H9 (cell line): ENCODE data around the gene UTS2B. TPM values are rescaled to one million over a fixed set of nuclear protein-coding genes. Genes with fewer than 3 reads are reported as not detected.

Experiments
- DNase-seq: peaks from one replicate; pipeline ENCODE4 v3.0.0-alpha.2; 2017
- H2AFZ ChIP-seq: one replicate; pipeline ENCODE4 v1.6.1; 2013; ENCODE audit warnings: mild to moderate bottlenecking, low read length, control low read depth, moderate library complexity
- H2AK5ac ChIP-seq: 2 replicates; pipeline ENCODE4 v1.6.1; 2013; ENCODE audit warnings: low read length, control low read depth, mixed read lengths; ENCODE audit not compliant: insufficient read length
- H2BK120ac ChIP-seq: one replicate; pipeline ENCODE4 v1.6.1; 2013; ENCODE audit warnings: low read depth, mild to moderate bottlenecking, low read length, control low read depth, inconsistent platforms; ENCODE audit not compliant: poor library complexity, severe bottlenecking
- H2BK12ac ChIP-seq: 2 replicates; pipeline ENCODE4 v1.6.1; 2013; ENCODE audit warnings: low read length, control low read depth, mixed read lengths, low read depth; ENCODE audit not compliant: insufficient read length
- H2BK15ac ChIP-seq: 2 replicates; pipeline ENCODE4 v1.6.1; 2013; ENCODE audit warnings: low read depth, low read length, control low read depth
- H2BK20ac ChIP-seq: one replicate; pipeline ENCODE4 v1.6.1; 2013; ENCODE audit warnings: low read depth, mild to moderate bottlenecking, low read length, control low read depth, inconsistent platforms; ENCODE audit not compliant: poor library complexity, severe bottlenecking
- H2BK5ac ChIP-seq: 2 replicates; pipeline ENCODE4 v1.6.1; 2013; ENCODE audit warnings: low read length, control low read depth, mixed read lengths; ENCODE audit not compliant: insufficient read length
- H3K14ac ChIP-seq: 2 replicates; pipeline ENCODE4 v1.6.1; 2013; ENCODE audit warnings: low read length, control low read depth; ENCODE audit not compliant: insufficient read depth
- H3K18ac ChIP-seq: 2 replicates; pipeline ENCODE4 v1.6.1; 2013; ENCODE audit warnings: low read depth, mild to moderate bottlenecking, mixed read lengths, low read length, control low read depth; ENCODE audit not compliant: insufficient read length
- H3K23ac ChIP-seq: 2 replicates; pipeline ENCODE4 v1.6.1; 2013; ENCODE audit warnings: low read length, control low read depth, mixed read lengths, low read depth; ENCODE audit not compliant: insufficient read length
- H3K23me2 ChIP-seq: 2 replicates; pipeline ENCODE4 v1.6.1; 2013; ENCODE audit warnings: low read depth, mild to moderate bottlenecking, mixed read lengths, low read length, control low read depth; ENCODE audit not compliant: insufficient read length, poor library complexity, severe bottlenecking
- H3K27ac ChIP-seq: 2 replicates; pipeline ENCODE4 v1.5.1; 2013; ENCODE audit warnings: low read length, control low read depth, mixed read lengths, low read depth; ENCODE audit not compliant: insufficient read length
- H3K27me3 ChIP-seq: 2 replicates; pipeline ENCODE4 v1.6.1; 2013; ENCODE audit warnings: low read length, control low read depth, inconsistent platforms; ENCODE audit not compliant: insufficient read depth
- H3K4ac ChIP-seq: 2 replicates; pipeline ENCODE4 v1.6.1; 2013; ENCODE audit warnings: low read depth, mild to moderate bottlenecking, control low read depth, inconsistent platforms, low read length, moderate library complexity
- H3K4me1 ChIP-seq: 2 replicates; pipeline ENCODE4 v1.6.1; 2013; ENCODE audit warnings: low read length, control low read depth, inconsistent platforms; ENCODE audit not compliant: insufficient read depth
- H3K4me2 ChIP-seq: 2 replicates; pipeline ENCODE4 v1.6.1; 2013; ENCODE audit warnings: low read length, control low read depth, mixed read lengths; ENCODE audit not compliant: insufficient read length, insufficient read depth
- H3K56ac ChIP-seq: 2 replicates; pipeline ENCODE4 v1.6.1; 2013; ENCODE audit warnings: low read depth, mild to moderate bottlenecking, mixed read lengths, low read length, control low read depth; ENCODE audit not compliant: insufficient read length
- H3K79me1 ChIP-seq: 2 replicates; pipeline ENCODE4 v1.6.1; 2013; ENCODE audit warnings: low read depth, mild to moderate bottlenecking, moderate library complexity, low read length, control low read depth, inconsistent platforms; ENCODE audit not compliant: insufficient read depth, poor library complexity, severe bottlenecking
- H3K79me2 ChIP-seq: 2 replicates; pipeline ENCODE4 v1.6.1; 2013; ENCODE audit warnings: low read length, control low read depth, inconsistent platforms; ENCODE audit not compliant: insufficient read depth
- H3K9ac ChIP-seq: 2 replicates; pipeline ENCODE4 v1.6.1; 2013; ENCODE audit warnings: low read length, control low read depth, mixed read lengths; ENCODE audit not compliant: insufficient read length; ENCODE audit errors: extremely low read depth
- H3K9me3 ChIP-seq: one replicate; pipeline ENCODE4 v1.6.1; 2013; ENCODE audit warnings: low read depth, low read length, inconsistent platforms; ENCODE audit not compliant: control insufficient read depth
- H3T11ph ChIP-seq: one replicate; pipeline ENCODE4 v1.6.1; 2013; ENCODE audit warnings: mild to moderate bottlenecking, low read length, control low read depth, inconsistent platforms
- H4K20me1 ChIP-seq: one replicate; pipeline ENCODE4 v1.6.1; 2013; ENCODE audit not compliant: control insufficient read depth, insufficient read length, insufficient read depth
- H4K5ac ChIP-seq: 2 replicates; pipeline ENCODE4 v1.6.1; 2013; ENCODE audit warnings: low read depth, mild to moderate bottlenecking, mixed read lengths, low read length, control low read depth; ENCODE audit not compliant: insufficient read length
- H4K8ac ChIP-seq: replicated peaks from 2 replicates; pipeline ENCODE4 v1.6.1; 2013; ENCODE audit warnings: low read length, control low read depth, mixed read lengths, low read depth; ENCODE audit not compliant: insufficient read length
- H4K91ac ChIP-seq: 2 replicates; pipeline ENCODE4 v1.6.1; 2013; ENCODE audit warnings: low read depth, mild to moderate bottlenecking, moderate library complexity, mixed read lengths, low read length, control low read depth; ENCODE audit not compliant: insufficient read length
- H3K27ac Mint-ChIP-seq, 3 experiments: 2 replicates in 2 of 3; 3 replicates in 1 of 3; pipeline ENCODE4 v1.8.0; 2020 to 2021; ENCODE audit warnings: mixed read lengths in 3 of 3, mild to moderate bottlenecking in 1 of 3, moderate library complexity in 1 of 3
- H3K27me3 Mint-ChIP-seq: 2 replicates; pipeline ENCODE4 v1.8.0; 2021; ENCODE audit warnings: low read depth, mild to moderate bottlenecking, moderate library complexity, mixed read lengths
- H3K36me3 Mint-ChIP-seq, 3 experiments: 2 replicates in 2 of 3; 3 replicates in 1 of 3; pipeline ENCODE4 v1.8.0; 2020 to 2021; ENCODE audit warnings: low read depth in 3 of 3, mixed read lengths in 3 of 3; ENCODE audit not compliant: insufficient read depth in 1 of 3
- H3K4me1 Mint-ChIP-seq, 2 experiments: 2 replicates each; pipeline ENCODE4 v1.8.0; 2020; ENCODE audit warnings: mixed read lengths in 2 of 2
- H3K4me3 Mint-ChIP-seq, 2 experiments: 2 replicates in 1 of 2; 3 replicates in 1 of 2; pipeline ENCODE4 v1.8.0; 2020 to 2021; ENCODE audit warnings: mild to moderate bottlenecking in 2 of 2, mixed read lengths in 2 of 2, moderate library complexity in 1 of 2
- H3K9me3 Mint-ChIP-seq, 2 experiments: 2 replicates in 1 of 2; 3 replicates in 1 of 2; pipeline ENCODE4 v1.8.0; 2020; ENCODE audit warnings: mild to moderate bottlenecking in 2 of 2, mixed read lengths in 2 of 2, moderate library complexity in 1 of 2
- WGBS: extraction: QIAGEN DNeasy Blood & Tissue Kit; methylation state at CpG from one replicate; pipeline ENCODE4 v1.1.7; 2013; ENCODE audit warnings: missing lambda C conversion rate, low lambda C conversion rate, mixed read lengths; ENCODE audit not compliant: insufficient read length; ENCODE audit errors: extremely low coverage; 5-methylcytosine and 5-hydroxymethylcytosine counted together
- total RNA-seq: library from RNA; stranded (reverse); gene quantifications from 2 replicates; pipeline ENCODE4 v1.2.1, GENCODE V29; 2021
- TF ChIP-seq, protein P1 (sequence below): fragments of 200-600 bp; sonication (generic); conservative IDR thresholded peaks from 3 replicates; pipeline ENCODE4 v1.8.0; 2021; ENCODE audit warnings: antibody characterized with exemption, mild to moderate bottlenecking

The UTS2B gene
- total RNA-seq, 1 experiment from 2014 or later, result 0.09 TPM

DNA sequence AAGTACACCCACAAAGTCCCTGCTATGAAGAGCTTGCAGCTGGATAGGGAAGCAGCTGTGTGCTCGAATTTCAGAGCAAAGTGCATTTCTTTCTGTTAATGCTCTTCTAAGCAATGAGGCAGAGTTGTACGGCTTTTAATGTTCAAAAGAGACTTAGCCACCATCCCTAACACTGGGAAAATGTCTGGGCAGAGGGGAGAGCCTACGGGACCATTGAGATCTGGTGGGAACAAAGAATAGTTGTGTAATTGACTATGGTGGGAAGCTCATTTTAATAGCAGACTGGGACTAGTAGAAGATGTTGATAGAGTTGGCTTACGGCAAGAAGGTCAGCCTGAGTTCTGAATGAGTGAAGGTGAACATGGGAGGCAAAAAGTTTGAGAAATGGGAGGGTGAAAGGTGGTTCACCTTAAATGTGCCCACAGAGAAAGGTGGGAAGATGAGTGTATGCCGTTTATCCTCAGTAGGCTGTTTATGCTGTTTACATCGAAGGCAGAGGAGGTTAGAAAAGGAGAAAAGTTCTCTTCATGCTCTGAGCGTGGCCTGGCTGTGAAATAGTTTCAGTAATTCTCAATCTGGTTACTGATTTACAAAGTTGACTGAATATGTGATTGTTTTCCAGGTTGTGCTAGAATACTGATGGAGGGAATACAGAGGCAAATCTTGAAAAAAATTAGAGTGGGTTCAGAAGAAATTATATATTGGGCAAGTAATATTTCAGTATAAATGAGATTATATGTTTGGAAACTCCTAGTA lies 22.9 kb upstream of the UTS2B start:
- H3K23me2 ChIP-seq, result no peaks in the 10 kb centered on the region
- H3K9me3 ChIP-seq, result no peaks in the 10 kb centered on the region
- H3K4me2 ChIP-seq, result no peak overlapping the region
- no peaks in the 10 kb centered on the region for H4K20me1 ChIP-seq
- no peak overlapping the region for H2BK120ac ChIP-seq
- H3K4me1 Mint-ChIP-seq, result peaks cover 39 to 47% of the 10 kb centered on the region in 2 experiments
- no peaks in the 10 kb centered on the region; a peak in 1 of 7 replicates for H3K36me3 Mint-ChIP-seq
- H4K5ac ChIP-seq, result no peak overlapping the region
- H3K18ac ChIP-seq, result peak overlapping the region; percentile 35
- no peaks in the 10 kb centered on the region for H3K27me3 ChIP-seq
- peaks cover 2% of the 10 kb centered on the region; the same call in 1 of the 2 replicates for H3K79me2 ChIP-seq
- no peak overlapping the region for H3K56ac ChIP-seq
- H3K9me3 Mint-ChIP-seq, result no peaks in the 10 kb centered on the region
- H2BK15ac ChIP-seq, result no peak overlapping the region
- H3K23ac ChIP-seq, result no peak overlapping the region
- H3T11ph ChIP-seq, result no peak overlapping the region
- H4K91ac ChIP-seq, result no peak overlapping the region
- DNase-seq, result no peak
- no peaks in the 10 kb centered on the region for H3K79me1 ChIP-seq
- no peak overlapping the region for H2AFZ ChIP-seq
- no peak overlapping the region for H3K4me3 Mint-ChIP-seq
- H3K9ac ChIP-seq, result no peak overlapping the region
- H2BK12ac ChIP-seq, result no peak overlapping the region
- H2AK5ac ChIP-seq, result no peak overlapping the region
- no peak overlapping the region for H4K8ac ChIP-seq
- whole genome bisulfite sequencing, result no CpG with 5 or more reads among the region's 7 CpGs
- no peak overlapping the region for H2BK20ac ChIP-seq
- H3K14ac ChIP-seq, result no peak overlapping the region; the same call in 1 of the 2 replicates
- no peak overlapping the region for H2BK5ac ChIP-seq
- no peak overlapping the region for H3K27ac ChIP-seq
- H3K27ac Mint-ChIP-seq, result no peak overlapping the region
- no peak overlapping the region for H3K4ac ChIP-seq
- TF ChIP-seq, protein P1, sequence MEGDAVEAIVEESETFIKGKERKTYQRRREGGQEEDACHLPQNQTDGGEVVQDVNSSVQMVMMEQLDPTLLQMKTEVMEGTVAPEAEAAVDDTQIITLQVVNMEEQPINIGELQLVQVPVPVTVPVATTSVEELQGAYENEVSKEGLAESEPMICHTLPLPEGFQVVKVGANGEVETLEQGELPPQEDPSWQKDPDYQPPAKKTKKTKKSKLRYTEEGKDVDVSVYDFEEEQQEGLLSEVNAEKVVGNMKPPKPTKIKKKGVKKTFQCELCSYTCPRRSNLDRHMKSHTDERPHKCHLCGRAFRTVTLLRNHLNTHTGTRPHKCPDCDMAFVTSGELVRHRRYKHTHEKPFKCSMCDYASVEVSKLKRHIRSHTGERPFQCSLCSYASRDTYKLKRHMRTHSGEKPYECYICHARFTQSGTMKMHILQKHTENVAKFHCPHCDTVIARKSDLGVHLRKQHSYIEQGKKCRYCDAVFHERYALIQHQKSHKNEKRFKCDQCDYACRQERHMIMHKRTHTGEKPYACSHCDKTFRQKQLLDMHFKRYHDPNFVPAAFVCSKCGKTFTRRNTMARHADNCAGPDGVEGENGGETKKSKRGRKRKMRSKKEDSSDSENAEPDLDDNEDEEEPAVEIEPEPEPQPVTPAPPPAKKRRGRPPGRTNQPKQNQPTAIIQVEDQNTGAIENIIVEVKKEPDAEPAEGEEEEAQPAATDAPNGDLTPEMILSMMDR, result no peak
- peaks cover 9% of the 10 kb centered on the region; the same call in 1 of the 2 replicates for H3K4me1 ChIP-seq
- no peaks in the 10 kb centered on the region for H3K27me3 Mint-ChIP-seq
